ENCODE measurements around the gene UNC80. TPM values are rescaled to one million over a fixed set of nuclear protein-coding genes. Genes with fewer than 3 reads are reported as not detected.

The UNC80 gene
- polyA plus RNA-seq, 2 of the 4 experiments (the other 2 are of a cell fraction): not detected

DNA sequence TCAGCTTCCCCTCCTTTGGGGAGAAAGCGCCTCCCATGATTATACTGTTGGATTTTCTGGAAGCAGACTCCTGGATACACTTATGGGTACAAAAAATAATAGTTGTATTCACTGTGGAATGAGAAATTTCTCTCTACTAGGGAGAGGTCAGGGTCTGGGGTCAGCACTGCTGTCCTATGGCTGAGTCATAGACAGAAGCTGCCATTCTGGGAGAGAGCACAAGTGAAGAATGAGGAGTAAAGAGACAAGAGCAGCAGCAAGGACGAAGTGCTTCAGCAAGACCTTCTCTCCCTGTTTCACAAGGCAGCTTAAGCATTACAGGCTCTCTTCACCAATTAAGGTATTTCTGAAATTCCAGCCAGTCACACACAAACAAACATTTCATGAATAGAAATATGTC lies 10.1 kb upstream of the UNC80 start (continued):
- no peak for TF ChIP-seq NPAS2 (CRISPR knock-in tag; IDR thresholded peaks at IDR 0.05; ENCODE audit: borderline replicate concordance)
- TF ChIP-seq RNF2 (IDR thresholded peaks at IDR 0.05; ENCODE audit: borderline replicate concordance, low read depth): no peak
- TF ChIP-seq MAZ (IDR thresholded peaks at IDR 0.05; ENCODE audit: borderline replicate concordance, low read depth, low read length): no peak
- TF ChIP-seq RAD21 (conservative IDR thresholded peaks at IDR 0.05 in 1 of 2, IDR thresholded peaks at IDR 0.05 in 1 of 2): no peak
- no peak for TF ChIP-seq CBX2 (IDR thresholded peaks at IDR 0.05; ENCODE audit: borderline replicate concordance, low read depth)

- DNase-seq (ENCODE audit: low read depth in 1 of 2, low spot score in 1 of 2): no peak
- TF ChIP-seq PHF8 (IDR thresholded peaks at IDR 0.05; ENCODE audit: borderline replicate concordance, low read depth) (no peak), CTCF (IDR thresholded peaks at IDR 0.05) (no peak), EHF (CRISPR knock-in tag; IDR thresholded peaks at IDR 0.05) (no peak)
- no peaks in the 10 kb centered on the region for H3K4me1 ChIP-seq
- no peak overlapping the region for H3K4me3 ChIP-seq
- no peak for ATAC-seq
- POLR2A ChIA-PET: no interaction called here
- CTCF ChIA-PET: interaction anchor here (1.5 kb wide), 1 partner anchor 18 kb away, joined by 3 read pairs; no protein-coding TSS in a partner anchor
- no peak overlapping the region for H3K27ac ChIP-seq
- H3K4me2 ChIP-seq: no peak overlapping the region
- H3K9me3 ChIP-seq: no peaks in the 10 kb centered on the region
- FAIRE-seq: no peak
These were observed 9.1 kb upstream of the UNC80 start for GRCh38 chr2:209762563-209762962.

- no peaks in the 10 kb centered on the region for H3K4me1 ChIP-seq
- no peak for FAIRE-seq
- ATAC-seq: no peak
- H3K27ac ChIP-seq: no peak overlapping the region
- no peaks in the 10 kb centered on the region for H3K9me3 ChIP-seq
- no peak overlapping the region for H3K4me2 ChIP-seq
- ChIA-PET CTCF (no interaction called here), POLR2A (no interaction called here)
- WGBS (ENCODE audit: missing lambda C conversion rate): 4% methylated on average over 3 of the region's 3 CpGs
- no peak for DNase-seq (ENCODE audit: low read depth in 1 of 2, low spot score in 1 of 2)
- no peak for TF ChIP-seq E2F6 (IDR thresholded peaks at IDR 0.05; ENCODE audit: borderline replicate concordance, low read depth)
- TF ChIP-seq POLR2AphosphoS2 (conservative IDR thresholded peaks at IDR 0.05; ENCODE audit: low read length): no peak
- TF ChIP-seq, protein P1, sequence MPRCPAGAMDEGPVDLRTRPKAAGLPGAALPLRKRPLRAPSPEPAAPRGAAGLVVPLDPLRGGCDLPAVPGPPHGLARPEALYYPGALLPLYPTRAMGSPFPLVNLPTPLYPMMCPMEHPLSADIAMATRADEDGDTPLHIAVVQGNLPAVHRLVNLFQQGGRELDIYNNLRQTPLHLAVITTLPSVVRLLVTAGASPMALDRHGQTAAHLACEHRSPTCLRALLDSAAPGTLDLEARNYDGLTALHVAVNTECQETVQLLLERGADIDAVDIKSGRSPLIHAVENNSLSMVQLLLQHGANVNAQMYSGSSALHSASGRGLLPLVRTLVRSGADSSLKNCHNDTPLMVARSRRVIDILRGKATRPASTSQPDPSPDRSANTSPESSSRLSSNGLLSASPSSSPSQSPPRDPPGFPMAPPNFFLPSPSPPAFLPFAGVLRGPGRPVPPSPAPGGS (IDR thresholded peaks at IDR 0.05): no peak
- TF ChIP-seq HMGXB4 (CRISPR knock-in tag; IDR thresholded peaks at IDR 0.05; ENCODE audit: borderline replicate concordance): no peak
- no peak for TF ChIP-seq HEYL (CRISPR knock-in tag; IDR thresholded peaks at IDR 0.05)
- TF ChIP-seq RARB (CRISPR knock-in tag; IDR thresholded peaks at IDR 0.05): no peak
- TF ChIP-seq ZFP36 (IDR thresholded peaks at IDR 0.05; ENCODE audit: borderline replicate concordance, partially characterized antibody): no peak
- TF ChIP-seq, protein P2, sequence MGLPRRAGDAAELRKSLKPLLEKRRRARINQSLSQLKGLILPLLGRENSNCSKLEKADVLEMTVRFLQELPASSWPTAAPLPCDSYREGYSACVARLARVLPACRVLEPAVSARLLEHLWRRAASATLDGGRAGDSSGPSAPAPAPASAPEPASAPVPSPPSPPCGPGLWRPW (IDR thresholded peaks at IDR 0.05): no peak
- no peak overlapping the region for H3K4me3 ChIP-seq
These were observed 8.5 kb upstream of the UNC80 start for GRCh38 chr2:209763106-209763505.
